Neural crest cell (in vitro differentiated cells): Measurements from ENCODE around the gene ACER3. TPM values are rescaled to one million over a fixed set of nuclear protein-coding genes. Genes with fewer than 3 reads are reported as not detected.
"Not testable (repeated sequence)": the region's sequence is repeated elsewhere in the genome, so short reads cannot be mapped to it uniquely, and the experiment has no call there.

Experiments
- DNase-seq: peaks from one replicate; pipeline ENCODE4 v3.0.0; 2021; ENCODE audit warnings: low read depth, mixed read lengths, low spot score
- H3K27ac Mint-ChIP-seq: one replicate; pipeline ENCODE4 v1.8.0; 2021; ENCODE audit warnings: mild to moderate bottlenecking, mixed read lengths; ENCODE audit not compliant: unreplicated experiment
- H3K27me3 Mint-ChIP-seq: 2 replicates; pipeline ENCODE4 v1.8.0; 2021; ENCODE audit warnings: low read depth, mild to moderate bottlenecking, mixed read lengths
- H3K36me3 Mint-ChIP-seq: 2 replicates; pipeline ENCODE4 v1.8.0; 2021; ENCODE audit warnings: low read depth, mild to moderate bottlenecking, mixed read lengths
- H3K4me1 Mint-ChIP-seq: 2 replicates; pipeline ENCODE4 v1.8.0; 2021; ENCODE audit warnings: mixed read lengths
- H3K4me3 Mint-ChIP-seq: one replicate; pipeline ENCODE4 v1.8.0; 2021; ENCODE audit warnings: mild to moderate bottlenecking, mixed read lengths
- H3K9me3 Mint-ChIP-seq: 2 replicates; pipeline ENCODE4 v1.8.0; 2021; ENCODE audit warnings: mixed read lengths
- total RNA-seq: library from RNA; stranded (reverse); gene quantifications from 2 replicates; pipeline ENCODE4 v1.2.1, GENCODE V29; 2021
- TF ChIP-seq, protein P1 (sequence below): fragments of 200-600 bp; sonication (generic); conservative IDR thresholded peaks from 2 replicates; pipeline ENCODE4 v1.5.0; 2021; ENCODE audit warnings: antibody characterized with exemption, mild to moderate bottlenecking

The ACER3 gene
- total RNA-seq, 1 donor from 2014 or later, result 19.0 TPM

DNA sequence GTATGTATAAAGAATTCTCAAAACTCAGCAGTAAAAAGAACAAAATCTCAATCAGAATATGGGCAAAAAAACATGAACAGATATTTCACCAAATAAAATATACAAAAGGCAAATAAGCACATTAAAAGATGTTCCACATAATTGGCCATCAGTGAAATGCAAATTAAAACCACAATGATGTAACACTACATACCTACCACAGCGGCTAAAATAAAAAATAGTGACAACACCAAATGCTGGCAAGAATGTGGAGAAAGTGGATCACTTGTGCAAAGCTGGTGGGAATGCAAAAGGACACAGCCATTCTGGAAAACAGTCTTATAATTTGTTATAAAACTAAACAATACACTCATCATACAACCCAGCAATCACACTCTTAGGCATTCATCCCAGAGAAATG is 38.3 kb upstream of the ACER3 start:
- Mint-ChIP-seq H3K36me3 (peaks cover 9% of the 10 kb centered on the region), H3K4me3 (no peak overlapping the region), H3K27ac (no peak overlapping the region), H3K4me1 (peaks cover 11% of the 10 kb centered on the region), H3K27me3 (no peaks in the 10 kb centered on the region), H3K9me3 (peaks cover 4% of the 10 kb centered on the region)
- DNase-seq, result no peak
- TF ChIP-seq, protein P1, sequence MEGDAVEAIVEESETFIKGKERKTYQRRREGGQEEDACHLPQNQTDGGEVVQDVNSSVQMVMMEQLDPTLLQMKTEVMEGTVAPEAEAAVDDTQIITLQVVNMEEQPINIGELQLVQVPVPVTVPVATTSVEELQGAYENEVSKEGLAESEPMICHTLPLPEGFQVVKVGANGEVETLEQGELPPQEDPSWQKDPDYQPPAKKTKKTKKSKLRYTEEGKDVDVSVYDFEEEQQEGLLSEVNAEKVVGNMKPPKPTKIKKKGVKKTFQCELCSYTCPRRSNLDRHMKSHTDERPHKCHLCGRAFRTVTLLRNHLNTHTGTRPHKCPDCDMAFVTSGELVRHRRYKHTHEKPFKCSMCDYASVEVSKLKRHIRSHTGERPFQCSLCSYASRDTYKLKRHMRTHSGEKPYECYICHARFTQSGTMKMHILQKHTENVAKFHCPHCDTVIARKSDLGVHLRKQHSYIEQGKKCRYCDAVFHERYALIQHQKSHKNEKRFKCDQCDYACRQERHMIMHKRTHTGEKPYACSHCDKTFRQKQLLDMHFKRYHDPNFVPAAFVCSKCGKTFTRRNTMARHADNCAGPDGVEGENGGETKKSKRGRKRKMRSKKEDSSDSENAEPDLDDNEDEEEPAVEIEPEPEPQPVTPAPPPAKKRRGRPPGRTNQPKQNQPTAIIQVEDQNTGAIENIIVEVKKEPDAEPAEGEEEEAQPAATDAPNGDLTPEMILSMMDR, result no peak

- Mint-ChIP-seq H3K4me1 (peaks cover 11% of the 10 kb centered on the region), H3K4me3 (no peak overlapping the region), H3K27me3 (no peaks in the 10 kb centered on the region), H3K9me3 (peaks cover 2% of the 10 kb centered on the region), H3K36me3 (peaks cover 7% of the 10 kb centered on the region), H3K27ac (peak overlapping the region; percentile 90)
- TF ChIP-seq, protein P1, result no peak
- peak; percentile 20 for DNase-seq
These were observed 37.2 kb upstream of the ACER3 start for GRCh38 chr11:76823481-76824028.

DNA sequence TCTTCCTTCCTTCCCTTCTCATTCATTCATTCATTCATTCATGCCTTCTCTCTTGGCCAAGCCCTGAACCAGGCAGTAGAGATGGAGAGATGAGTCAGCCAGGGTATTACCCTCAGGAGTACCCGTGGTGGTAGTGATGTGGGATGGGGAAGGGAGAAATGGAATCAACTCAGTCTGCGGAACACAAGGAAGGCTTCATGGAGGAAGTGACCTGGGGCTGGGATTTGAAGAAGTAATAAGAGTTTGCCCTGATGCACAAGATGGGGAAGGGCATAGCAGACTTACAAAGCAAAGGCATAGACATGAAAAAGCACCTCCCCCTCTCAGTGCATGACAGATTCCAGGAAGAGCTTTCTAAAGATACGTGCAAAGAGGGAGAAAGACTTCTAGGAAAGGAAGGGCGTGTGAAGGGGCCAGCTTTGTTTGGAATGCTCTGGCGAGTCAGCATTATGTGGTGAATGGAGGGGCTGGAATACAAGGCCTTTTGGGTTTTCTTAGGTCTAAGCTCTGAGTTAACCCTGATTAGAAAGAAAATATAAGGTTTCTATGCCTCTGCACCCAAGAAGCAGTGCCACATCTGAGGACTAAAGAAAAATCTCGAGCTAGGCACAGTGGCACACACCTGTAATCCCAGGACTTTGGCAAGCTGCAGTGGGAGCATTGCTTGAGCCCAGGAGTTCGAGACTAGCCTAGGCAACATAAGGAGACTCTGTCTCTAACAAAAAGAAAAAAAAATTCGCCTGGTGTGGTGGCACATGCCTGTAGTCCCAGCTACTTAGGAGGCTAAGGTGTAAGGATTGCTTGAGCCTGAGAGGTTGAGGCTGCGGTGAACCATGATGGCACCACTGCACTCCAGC is 36.4 kb upstream of the ACER3 start:
- Mint-ChIP-seq H3K4me1 (peaks cover 11% of the 10 kb centered on the region), H3K9me3 (peaks cover 2% of the 10 kb centered on the region), H3K27me3 (no peaks in the 10 kb centered on the region), H3K36me3 (peaks cover 7% of the 10 kb centered on the region), H3K4me3 (no peak overlapping the region), H3K27ac (peak overlapping the region; percentile 90)
- no peak for DNase-seq
- TF ChIP-seq, protein P1, result no peak

DNA sequence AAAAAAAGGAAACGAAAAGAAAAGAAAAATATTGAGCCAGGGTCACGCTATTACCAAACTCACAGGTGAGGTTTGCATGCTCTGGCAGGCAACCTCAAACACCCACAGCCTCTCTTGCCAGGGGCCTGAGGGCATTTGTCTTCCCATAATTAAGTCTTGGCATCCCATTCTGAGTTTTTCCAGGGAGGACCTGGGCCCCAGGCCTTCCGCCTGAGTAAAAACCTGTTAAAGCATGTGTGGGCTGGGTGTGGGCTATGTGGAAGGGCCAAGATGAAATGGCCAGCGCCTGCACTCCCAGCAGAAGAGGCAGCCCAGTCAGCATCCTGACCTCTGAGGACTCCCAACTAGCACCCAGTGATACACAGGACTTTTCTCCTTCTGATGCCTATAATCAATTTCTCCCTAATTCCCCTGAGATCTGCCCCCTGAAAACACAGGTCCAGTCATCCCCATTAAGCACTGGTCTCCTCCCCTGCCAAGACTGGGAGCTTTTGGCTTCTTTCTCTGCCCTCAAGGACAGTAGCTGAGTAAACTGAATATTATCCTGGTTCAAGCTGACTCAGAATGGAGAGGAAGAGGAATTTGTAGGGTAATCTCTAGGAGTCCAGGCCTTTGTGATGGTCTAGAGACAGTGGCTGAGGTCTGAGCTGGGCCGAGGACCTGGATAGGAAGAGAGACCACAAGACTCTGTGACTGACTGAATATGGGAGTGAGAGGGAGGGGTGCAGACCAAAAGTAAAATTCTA is 35.6 kb upstream of the ACER3 start:
- no peak for DNase-seq
- TF ChIP-seq, protein P1, result no peak
- no peak overlapping the region for H3K4me3 Mint-ChIP-seq
- peaks cover 11% of the 10 kb centered on the region for H3K4me1 Mint-ChIP-seq
- no peaks in the 10 kb centered on the region for H3K9me3 Mint-ChIP-seq
- H3K27ac Mint-ChIP-seq, result no peak overlapping the region
- H3K36me3 Mint-ChIP-seq, result peaks cover 3% of the 10 kb centered on the region
- H3K27me3 Mint-ChIP-seq, result no peaks in the 10 kb centered on the region

DNA sequence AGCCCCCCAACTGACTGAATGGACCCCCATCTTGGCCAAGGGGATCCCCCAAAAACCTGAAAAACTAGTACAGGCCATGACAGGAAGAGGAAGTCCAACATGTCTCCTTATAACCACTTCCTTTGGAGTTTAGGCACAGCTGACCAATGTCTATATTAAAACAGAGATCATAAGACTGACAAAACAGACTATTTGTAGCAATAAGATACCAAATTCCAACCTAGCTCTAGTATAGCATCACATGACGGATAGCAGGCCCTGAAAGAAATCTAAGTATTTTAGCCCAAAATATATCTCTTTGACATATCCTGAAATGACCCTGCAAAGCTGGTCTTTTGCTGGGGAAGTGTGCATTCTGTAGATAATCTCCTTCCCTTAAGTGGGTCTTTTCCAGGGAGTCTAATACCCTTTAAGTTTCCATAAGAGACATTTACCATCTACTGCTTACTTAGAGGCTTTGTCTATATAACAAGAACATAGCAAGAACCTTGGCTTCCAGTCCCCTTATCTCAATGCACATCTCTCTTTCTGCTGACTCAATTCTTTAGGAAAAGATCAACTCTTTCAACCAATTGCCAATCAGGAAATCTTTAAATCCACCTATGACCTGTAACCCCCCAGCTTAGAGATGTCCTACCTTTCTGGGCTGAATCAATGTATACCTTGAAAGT is 34.9 kb upstream of the ACER3 start:
- TF ChIP-seq, protein P1, result no peak
- Mint-ChIP-seq H3K36me3 (peaks cover 3% of the 10 kb centered on the region), H3K27me3 (no peaks in the 10 kb centered on the region), H3K4me3 (no peak overlapping the region), H3K27ac (no peak overlapping the region), H3K4me1 (peaks cover 11% of the 10 kb centered on the region), H3K9me3 (no peaks in the 10 kb centered on the region)
- DNase-seq, result no peak

GRCh38 chr11:76826508-76826907 is 34.2 kb upstream of the ACER3 start:
- not testable (repeated sequence) for H3K36me3 Mint-ChIP-seq, H3K27ac Mint-ChIP-seq, H3K27me3 Mint-ChIP-seq, H3K9me3 Mint-ChIP-seq, H3K4me3 Mint-ChIP-seq, DNase-seq
- H3K4me1 Mint-ChIP-seq, result peaks cover 11% of the 10 kb centered on the region

DNA sequence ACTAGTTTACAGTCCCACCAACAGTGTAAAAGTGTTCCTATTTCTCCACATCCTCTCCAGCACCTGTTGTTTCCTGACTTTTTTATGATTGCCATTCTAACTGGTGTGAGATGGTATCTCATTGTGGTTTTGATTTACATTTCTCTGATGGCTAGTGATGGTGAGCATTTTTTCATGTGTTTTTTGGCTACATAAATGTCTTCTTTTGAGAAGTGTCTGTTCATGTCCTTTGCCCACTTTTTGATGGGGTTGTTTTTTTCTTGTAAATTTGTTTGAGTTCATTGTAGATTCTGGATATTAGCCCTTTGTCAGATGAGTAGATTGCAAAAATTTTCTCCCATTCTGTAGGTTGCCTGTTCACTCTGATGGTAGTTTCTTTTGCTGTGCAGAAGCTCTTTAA is 33.7 kb upstream of the ACER3 start:
- H3K27me3 Mint-ChIP-seq, H3K36me3 Mint-ChIP-seq, H3K27ac Mint-ChIP-seq, H3K9me3 Mint-ChIP-seq, DNase-seq, H3K4me3 Mint-ChIP-seq: not testable (repeated sequence)
- H3K4me1 Mint-ChIP-seq, result peaks cover 11% of the 10 kb centered on the region
